ENCODE measurements around the gene PADI3. TPM values are rescaled to one million over a fixed set of nuclear protein-coding genes. Genes with fewer than 3 reads are reported as not detected.

Gene PADI3
- total and polyA plus RNA-seq, 10 donors: not detected

DNA sequence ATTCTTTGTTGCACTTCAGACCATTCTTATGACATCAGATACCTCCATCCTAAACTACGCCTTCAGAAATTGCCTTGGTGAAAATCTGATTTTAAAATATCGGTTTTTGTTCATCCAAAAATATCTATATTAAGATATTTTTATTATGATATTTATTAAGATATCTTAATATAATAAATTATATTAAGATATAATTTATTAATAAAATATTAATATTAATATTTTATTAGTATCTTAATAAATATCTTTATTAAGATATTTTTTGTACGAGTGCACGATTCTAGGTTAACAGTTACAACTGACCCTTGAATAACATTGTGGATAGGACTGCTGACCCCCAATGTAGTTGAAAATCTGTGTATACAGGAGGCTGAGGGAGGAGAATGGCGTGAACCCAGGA, 80.0 kb downstream of the PADI3 start:
- WGBS, 5 donors: 70 to 84% (median 75%) methylated on average over 5 of the region's 5 CpGs
- Histone ChIP-seq H3K4me1 (no peaks in the 10 kb centered on the region), H3K27ac (no peak overlapping the region), H3K36me3 (peaks cover 0 to 52% (median 0%) of the 10 kb centered on the region in 6 donors), H3K9me3 (peaks cover 0 to 4% (median 0%) of the 10 kb centered on the region in 8 donors), H3K27me3 (replicated peaks in 1 of 7) (peaks cover 0 to 42% (median 0%) of the 10 kb centered on the region in 7 donors), H3K4me3 (no peak overlapping the region)
- intact Hi-C loops (cut with DNase I; ENCODE audit: low total_unique reads): no loop called here
- TF ChIP-seq POLR2AphosphoS5 (IDR thresholded peaks at IDR 0.05) (no peak), POLR2A (IDR thresholded peaks at IDR 0.05) (no peak), CTCF (IDR thresholded peaks at IDR 0.05 in 8 of 11, conservative IDR thresholded peaks at IDR 0.05 in 3 of 11) (no peak)
- no peak for DNase-seq

DNA sequence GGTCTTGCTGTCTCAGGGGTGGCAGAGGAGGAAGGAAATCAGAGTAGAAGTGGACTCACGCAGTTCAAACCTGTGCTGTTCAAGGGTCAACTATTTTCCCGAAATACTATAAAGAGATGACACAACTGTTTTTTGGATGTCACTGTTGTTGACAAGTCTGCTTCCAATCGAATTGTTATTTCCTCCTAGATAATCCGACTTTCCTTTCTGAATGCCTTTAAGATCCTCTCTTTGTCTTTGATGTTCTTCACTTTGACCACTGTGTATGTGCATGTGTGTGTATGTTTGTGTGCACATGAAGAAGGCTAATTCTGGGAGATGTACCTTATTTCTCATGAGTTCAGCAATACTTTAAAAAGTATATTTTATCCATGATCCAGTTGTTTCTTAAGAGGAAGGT, 80.7 kb downstream of the PADI3 start:
- TF ChIP-seq POLR2AphosphoS5 (IDR thresholded peaks at IDR 0.05): no peak
- TF ChIP-seq POLR2A (IDR thresholded peaks at IDR 0.05): no peak
- no peak for TF ChIP-seq CTCF (IDR thresholded peaks at IDR 0.05 in 8 of 11, conservative IDR thresholded peaks at IDR 0.05 in 3 of 11)
- H3K27me3 ChIP-seq (replicated peaks in 1 of 7): peaks cover 0 to 47% (median 0%) of the 10 kb centered on the region in 7 donors
- H3K27ac ChIP-seq: no peak overlapping the region
- DNase-seq: no peak
- no peaks in the 10 kb centered on the region for H3K4me1 ChIP-seq
- 69 to 87% (median 72%) methylated on average over 4 of the region's 4 CpGs for WGBS, 5 donors
- peaks cover 0 to 4% (median 0%) of the 10 kb centered on the region in 8 donors for H3K9me3 ChIP-seq
- intact Hi-C loops (cut with DNase I; ENCODE audit: low total_unique reads): no loop called here
- H3K36me3 ChIP-seq: peaks cover 0 to 59% (median 0%) of the 10 kb centered on the region in 6 donors
- H3K4me3 ChIP-seq: no peak overlapping the region

DNA sequence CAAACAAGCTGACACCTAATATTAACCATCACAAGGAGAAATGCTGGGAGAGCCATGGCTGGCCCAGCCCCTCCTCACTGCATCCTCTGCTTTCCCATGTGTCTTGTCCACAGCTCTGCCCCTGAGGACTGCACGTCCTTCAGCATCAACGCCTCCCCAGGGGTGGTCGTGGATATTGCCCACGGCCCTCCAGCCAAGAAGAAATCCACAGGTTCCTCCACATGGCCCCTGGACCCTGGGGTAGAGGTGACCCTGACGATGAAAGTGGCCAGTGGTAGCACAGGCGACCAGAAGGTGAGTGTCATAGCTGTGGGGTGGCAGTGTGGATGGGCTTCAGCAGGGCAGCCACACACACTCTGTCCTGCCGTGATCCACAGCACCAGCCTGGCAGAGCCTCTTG, 82.0 kb downstream of the PADI3 start:
- WGBS, 5 donors: 67 to 86% (median 72%) methylated on average over 5 to 7 of the region's 7 CpGs
- Histone ChIP-seq H3K4me1 (peaks cover 0 to under 1% (median 0%) of the 10 kb centered on the region in 6 donors), H3K27me3 (replicated peaks in 1 of 7) (peaks cover 0 to 52% (median 0%) of the 10 kb centered on the region in 7 donors), H3K4me3 (no peak overlapping the region), H3K27ac (no peak overlapping the region), H3K36me3 (peaks cover 0 to 72% (median 0%) of the 10 kb centered on the region in 6 donors), H3K9me3 (peaks cover 0 to 4% (median 0%) of the 10 kb centered on the region in 8 donors)
- intact Hi-C loops (cut with DNase I; ENCODE audit: low total_unique reads): no loop called here
- TF ChIP-seq POLR2A (IDR thresholded peaks at IDR 0.05): no peak
- TF ChIP-seq POLR2AphosphoS5 (IDR thresholded peaks at IDR 0.05): no peak
- no peak for TF ChIP-seq CTCF (IDR thresholded peaks at IDR 0.05 in 8 of 11, conservative IDR thresholded peaks at IDR 0.05 in 3 of 11)
- DNase-seq: no peak

- WGBS, 5 donors: 82 to 95% (median 94%) methylated on average over 5 to 8 of the region's 8 CpGs
- Histone ChIP-seq H3K4me1 (peaks cover 0 to 6% (median 0%) of the 10 kb centered on the region in 6 donors), H3K27ac (no peak overlapping the region), H3K27me3 (replicated peaks in 1 of 7) (peaks cover 0 to 72% (median 0%) of the 10 kb centered on the region in 7 donors), H3K4me3 (no peak overlapping the region), H3K9me3 (peaks cover 0 to 4% (median 0%) of the 10 kb centered on the region in 8 donors), H3K36me3 (peaks cover 0 to 80% (median 0%) of the 10 kb centered on the region in 6 donors)
- no peak for DNase-seq
- TF ChIP-seq POLR2A (IDR thresholded peaks at IDR 0.05) (no peak), POLR2AphosphoS5 (IDR thresholded peaks at IDR 0.05) (no peak), CTCF (IDR thresholded peaks at IDR 0.05 in 8 of 11, conservative IDR thresholded peaks at IDR 0.05 in 3 of 11) (no peak)
- intact Hi-C loops (cut with DNase I; ENCODE audit: low total_unique reads): no loop called here
Measured at GRCh38 chr1:17333081-17333480, 84.2 kb downstream of the PADI3 start.

Small RNA genes lying within 50 kb of the gene (microRNA-seq; reads per million reads assigned to microRNA genes)
- gene MIR3972: 0 reads per million in 3 donors

Small RNA genes lying within 50 kb of the gene (small RNA-seq; reads per million reads assigned to genes)
- gene MIR3972: 0 reads per million in 4 donors

Other genes starting within 250 kb of the PADI3 start
- gene ATP13A2, start 237.2 kb upstream of the PADI3 start, total RNA-seq: 10 to 100 TPM; 45.4 to 83.9 (median 69.5) TPM
- 10 to 100 TPM; 13.7 to 27.1 (median 18.9) TPM for gene ATP13A2, start 237.2 kb upstream of the PADI3 start, polyA plus RNA-seq
- 100 to 1,000 TPM in 3 of 7 donors, 10 to 100 TPM in 4; 82.9 to 132 (median 84.0) TPM for gene SDHB, start 195.1 kb upstream of the PADI3 start, total RNA-seq
- gene SDHB, start 195.1 kb upstream of the PADI3 start, polyA plus RNA-seq: 10 to 100 TPM; 49.1 to 85.0 (median 75.4) TPM
- 10 to 100 TPM in 5 of 7 donors, 1 to 10 TPM in 2; 8.7 to 63.6 (median 30.7) TPM for gene PADI2, start 129.6 kb upstream of the PADI3 start, total RNA-seq
- gene PADI2, start 129.6 kb upstream of the PADI3 start, polyA plus RNA-seq: 1 to 10 TPM in 2 of 3 donors, under 1 TPM in 1; 0.50 to 3.5 (median 3.3) TPM
- gene PADI1, start 44.0 kb upstream of the PADI3 start, total RNA-seq: under 1 TPM in 3 of 7 donors, not detected in 4; 0.32 to 0.76 (median 0.46) TPM
- under 1 TPM; 0.03 to 0.29 (median 0.09) TPM for gene PADI1, start 44.0 kb upstream of the PADI3 start, polyA plus RNA-seq
- gene PADI4, start 59.1 kb downstream of the PADI3 start, total RNA-seq: 100 to 1,000 TPM in 2 of 7 donors, 10 to 100 TPM in 5; 15.9 to 122 (median 45.0) TPM
- gene PADI4, start 59.1 kb downstream of the PADI3 start, polyA plus RNA-seq: 1 to 10 TPM; 5.1 to 8.3 (median 8.3) TPM
- gene PADI6, start 123.1 kb downstream of the PADI3 start, total RNA-seq: under 1 TPM in 1 of 7 donors, not detected in 6; 0.14 TPM
- not detected for gene PADI6, start 123.1 kb downstream of the PADI3 start, polyA plus RNA-seq
- gene RCC2, start 190.6 kb downstream of the PADI3 start, total RNA-seq: 10 to 100 TPM; 54.2 to 69.1 (median 62.2) TPM
- 10 to 100 TPM; 46.2 to 52.5 (median 51.9) TPM for gene RCC2, start 190.6 kb downstream of the PADI3 start, polyA plus RNA-seq

Data from spleen (tissue), 11 donors.